Omental fat pad (tissue), 4 donors: ENCODE data around the gene PNLIPRP3. TPM values are rescaled to one million over a fixed set of nuclear protein-coding genes. Genes with fewer than 3 reads are reported as not detected.

Source experiments
- ATAC-seq: fragments of 150-250 bp; one replicate; pipeline ENCODE4 v1.9.1; 2016; ENCODE audit warnings: mild to moderate bottlenecking, moderate library complexity; ENCODE audit not compliant: low FRiP score
- DNase-seq: peaks from one replicate; pipeline ENCODE4 v3.0.0-alpha.2; 2019; ENCODE audit warnings: low spot score
- total RNA-seq, 4 donors: library from RNA; depleted of rRNA; stranded (reverse); fragments of >200 nt; gene quantifications; one replicate each; pipeline ENCODE4 v1.1.0, GENCODE V29; 2016
- TF ChIP-seq, protein P1 (sequence below), 3 donors: fragments of 450-650 bp; IDR thresholded peaks; one replicate each; pipeline ENCODE4 v1.5.1; 2016 to 2017; ENCODE audit warnings: antibody characterized with exemption in 3 of 3, mild to moderate bottlenecking in 3 of 3, moderate library complexity in 2 of 3

Gene PNLIPRP3
- total RNA-seq, 4 donors from 2014 or later: 0.31 to 0.63 TPM; not detected in 2

DNA sequence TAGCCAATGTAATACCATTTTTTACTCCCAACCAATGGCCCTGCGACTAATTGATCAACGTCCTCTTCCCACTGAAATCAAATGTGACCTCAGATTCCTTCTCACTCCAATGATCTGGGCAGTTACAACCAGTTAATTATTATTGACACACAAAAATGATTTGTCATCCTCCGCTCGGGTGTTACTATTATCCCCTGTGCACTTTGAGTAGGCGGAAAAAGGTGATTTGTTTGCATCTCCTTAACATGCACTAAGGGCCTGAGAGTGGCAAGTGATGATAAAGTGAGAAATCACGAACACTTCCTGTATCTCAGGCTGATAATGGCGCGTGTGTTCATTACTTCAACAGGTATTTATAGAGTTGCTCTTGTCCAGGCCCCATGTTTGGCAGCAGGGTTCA is 77.1 kb downstream of the PNLIPRP3 start:
- DNase-seq: no peak
- TF ChIP-seq, protein P1, sequence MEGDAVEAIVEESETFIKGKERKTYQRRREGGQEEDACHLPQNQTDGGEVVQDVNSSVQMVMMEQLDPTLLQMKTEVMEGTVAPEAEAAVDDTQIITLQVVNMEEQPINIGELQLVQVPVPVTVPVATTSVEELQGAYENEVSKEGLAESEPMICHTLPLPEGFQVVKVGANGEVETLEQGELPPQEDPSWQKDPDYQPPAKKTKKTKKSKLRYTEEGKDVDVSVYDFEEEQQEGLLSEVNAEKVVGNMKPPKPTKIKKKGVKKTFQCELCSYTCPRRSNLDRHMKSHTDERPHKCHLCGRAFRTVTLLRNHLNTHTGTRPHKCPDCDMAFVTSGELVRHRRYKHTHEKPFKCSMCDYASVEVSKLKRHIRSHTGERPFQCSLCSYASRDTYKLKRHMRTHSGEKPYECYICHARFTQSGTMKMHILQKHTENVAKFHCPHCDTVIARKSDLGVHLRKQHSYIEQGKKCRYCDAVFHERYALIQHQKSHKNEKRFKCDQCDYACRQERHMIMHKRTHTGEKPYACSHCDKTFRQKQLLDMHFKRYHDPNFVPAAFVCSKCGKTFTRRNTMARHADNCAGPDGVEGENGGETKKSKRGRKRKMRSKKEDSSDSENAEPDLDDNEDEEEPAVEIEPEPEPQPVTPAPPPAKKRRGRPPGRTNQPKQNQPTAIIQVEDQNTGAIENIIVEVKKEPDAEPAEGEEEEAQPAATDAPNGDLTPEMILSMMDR (IDR thresholded peaks at IDR 0.05): no peak
- no peak for ATAC-seq

DNA sequence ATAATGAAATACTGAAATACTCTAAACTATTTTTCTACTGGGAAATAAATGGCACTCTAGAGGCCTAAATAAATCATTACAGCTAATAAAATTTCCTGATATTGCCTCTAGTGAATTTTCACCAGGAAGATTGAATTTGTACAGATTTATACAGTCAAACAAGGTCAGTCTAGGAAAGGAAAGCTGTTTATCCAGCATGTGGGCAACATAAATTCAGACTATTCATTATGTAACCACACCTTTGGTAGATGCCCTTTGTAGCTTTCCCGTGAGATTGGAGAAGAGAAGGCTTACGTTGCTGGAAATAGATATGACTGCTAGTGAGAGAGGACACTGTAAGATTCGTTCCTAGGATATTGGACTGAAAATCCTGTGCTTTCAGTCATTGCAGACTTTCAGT is 82.9 kb downstream of the PNLIPRP3 start:
- ATAC-seq (no peak), DNase-seq (no peak)
- TF ChIP-seq, protein P1 (IDR thresholded peaks at IDR 0.05): no peak

DNA sequence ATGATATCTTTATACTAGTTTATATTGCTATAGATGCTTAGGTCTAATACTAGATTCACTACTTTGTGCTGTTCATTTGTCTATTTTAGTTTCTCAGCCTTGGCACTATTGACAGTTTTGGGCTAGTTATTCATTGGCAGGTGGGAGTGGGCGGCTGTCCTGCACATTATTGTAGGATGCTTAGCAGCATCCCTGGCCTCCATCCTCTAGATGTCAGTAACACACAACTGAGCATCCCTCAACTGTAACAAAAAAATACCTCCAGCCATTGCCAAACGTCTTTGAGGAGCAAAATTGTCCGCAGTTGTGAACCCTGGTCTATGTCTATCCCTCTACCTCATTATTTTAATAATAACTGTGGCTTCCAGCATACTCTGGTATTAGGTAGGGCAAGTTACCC is 83.7 kb downstream of the PNLIPRP3 start:
- ATAC-seq (no peak), DNase-seq (no peak)
- TF ChIP-seq, protein P1 (IDR thresholded peaks at IDR 0.05): no peak

DNA sequence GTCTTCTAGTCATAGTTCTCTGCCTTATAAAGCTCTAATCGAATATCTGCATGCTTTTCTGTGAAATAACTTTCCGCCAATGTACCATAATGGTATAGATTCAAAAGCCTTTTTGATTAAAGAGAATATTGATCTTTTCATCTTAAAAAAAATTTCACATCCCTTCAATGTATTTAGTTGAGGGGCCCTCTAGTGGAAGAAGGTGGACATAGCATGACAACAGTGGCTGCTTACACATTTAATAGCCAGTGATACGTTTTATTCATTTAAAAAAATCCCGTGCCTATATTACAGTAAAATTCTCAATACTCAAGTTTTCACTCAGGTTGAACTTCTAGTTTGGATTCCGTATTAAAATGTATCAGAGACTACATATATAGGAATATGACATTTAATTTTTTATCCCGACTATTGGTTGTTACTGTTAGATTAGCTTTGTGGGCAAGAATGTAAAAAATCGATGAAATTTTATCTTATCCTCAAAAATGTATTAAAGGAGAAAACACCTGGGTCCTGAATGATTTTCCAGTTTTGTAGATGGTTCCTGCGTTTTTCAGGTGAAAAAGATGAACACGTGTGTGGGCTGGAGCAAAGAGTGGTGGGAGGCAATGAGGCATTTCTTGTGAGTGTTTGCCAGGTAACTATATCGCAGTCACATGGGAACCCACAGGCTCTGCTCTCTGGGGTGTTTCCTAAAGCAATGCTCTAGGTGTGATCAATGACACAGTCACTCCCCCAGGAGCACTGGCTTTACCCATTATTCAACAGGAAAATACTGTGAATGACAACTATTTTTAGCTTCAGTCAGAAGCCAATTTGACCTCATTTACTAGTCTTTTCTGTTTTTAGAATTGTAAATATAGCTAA is 94.0 kb downstream of the PNLIPRP3 start:
- no peak for DNase-seq
- ATAC-seq: no peak
- TF ChIP-seq, protein P1 (IDR thresholded peaks at IDR 0.05): no peak

DNA sequence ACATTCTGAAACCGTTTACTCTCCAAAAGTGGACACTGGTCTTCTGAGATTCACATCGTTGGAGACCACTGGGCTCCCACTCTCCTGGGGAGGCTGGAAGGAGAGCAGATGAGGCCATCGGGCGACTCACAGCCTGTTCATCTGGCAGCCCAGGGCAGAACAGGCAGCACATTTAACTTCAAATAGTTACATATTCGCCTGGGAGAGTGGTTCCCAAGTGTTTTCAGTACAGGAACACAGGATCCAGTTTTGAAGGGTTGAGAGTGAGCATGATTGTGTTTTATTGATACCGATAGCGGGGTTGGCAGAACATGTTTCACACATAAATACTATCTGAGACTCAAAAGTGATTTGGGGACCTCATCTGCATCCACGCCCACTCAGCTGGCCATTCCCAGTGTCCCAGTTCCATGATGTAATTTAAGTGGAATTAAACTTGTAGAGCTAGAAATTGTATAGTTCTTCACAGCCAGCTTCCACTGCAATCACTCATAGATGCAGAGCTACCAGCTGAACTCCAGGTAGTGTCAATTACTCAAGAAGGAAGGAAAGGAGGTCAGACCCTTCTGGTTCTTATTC is 95.2 kb downstream of the PNLIPRP3 start:
- DNase-seq (no peak), ATAC-seq (no peak)
- TF ChIP-seq, protein P1 (IDR thresholded peaks at IDR 0.05): no peak

DNA sequence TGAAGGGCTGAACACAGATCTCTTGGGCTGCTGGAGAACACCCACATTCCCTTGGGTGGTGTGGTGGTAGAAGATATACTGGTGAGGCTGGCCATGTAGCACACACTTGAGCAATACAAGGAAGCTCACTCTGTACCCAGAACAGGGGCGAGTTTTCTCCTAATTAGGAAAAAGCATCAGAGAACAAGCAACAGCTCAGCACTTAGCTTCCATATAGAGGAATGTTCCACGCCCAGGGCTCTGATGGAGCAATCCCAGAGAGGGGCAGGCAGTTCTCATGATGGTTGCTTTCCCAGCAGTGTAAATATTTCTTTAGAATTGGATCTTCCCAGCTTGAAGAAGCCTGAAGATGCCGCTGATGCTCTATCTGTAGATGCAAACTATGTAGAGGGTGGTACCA is 97.1 kb downstream of the PNLIPRP3 start:
- TF ChIP-seq, protein P1 (IDR thresholded peaks at IDR 0.05): no peak
- DNase-seq: no peak
- ATAC-seq: no peak

DNA sequence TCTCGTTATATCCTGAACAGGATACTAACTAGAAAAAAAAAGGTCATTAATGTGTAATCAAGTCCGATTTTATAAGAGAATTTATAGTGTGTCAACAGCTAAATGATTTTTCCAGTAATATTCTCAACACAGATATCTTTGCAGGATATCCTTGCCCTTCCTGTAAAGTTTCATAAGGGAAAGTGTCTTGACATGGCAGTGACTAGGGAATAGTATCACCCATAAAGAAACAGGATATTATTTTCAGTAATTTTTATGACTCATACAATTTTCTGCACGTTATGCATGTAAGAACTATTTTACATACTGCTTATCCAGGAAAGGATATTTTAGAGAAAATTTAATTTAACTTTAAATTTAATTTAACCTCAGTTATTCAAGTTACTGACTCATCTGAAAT is 98.6 kb downstream of the PNLIPRP3 start:
- TF ChIP-seq, protein P1 (IDR thresholded peaks at IDR 0.05): no peak
- DNase-seq: no peak
- no peak for ATAC-seq
